Measurements from ENCODE around the gene COL1A2. TPM values are rescaled to one million over a fixed set of nuclear protein-coding genes. Genes with fewer than 3 reads are reported as not detected.

Gene COL1A2
- total and polyA plus RNA-seq, 2 experiments from 2014 or later: 76.6 to 122 TPM

GRCh38 chr7:94409200-94409948 lies 14.7 kb downstream of the COL1A2 start:
- no peaks in the 10 kb centered on the region for H3K36me3 ChIP-seq
- H3K27me3 ChIP-seq: no peaks in the 10 kb centered on the region
- H3K9me3 ChIP-seq (ENCODE audit: low read depth): no peaks in the 10 kb centered on the region
- no peak for DNase-seq (ENCODE audit: low read depth in 1 of 2, low spot score in 1 of 2)
- no peak overlapping the region for H3K4me3 ChIP-seq
- H3K4me1 ChIP-seq (ENCODE audit: low read depth): no peaks in the 10 kb centered on the region
- no peak for TF ChIP-seq CTCF (IDR thresholded peaks at IDR 0.05; ENCODE audit: low read depth, low read length)
- H3K27ac ChIP-seq: no peak overlapping the region

- Histone ChIP-seq H3K9me3 (ENCODE audit: low read depth) (no peaks in the 10 kb centered on the region), H3K36me3 (no peaks in the 10 kb centered on the region), H3K27me3 (no peaks in the 10 kb centered on the region), H3K4me3 (no peak overlapping the region), H3K27ac (no peak overlapping the region), H3K4me1 (ENCODE audit: low read depth) (no peaks in the 10 kb centered on the region)
- TF ChIP-seq CTCF (IDR thresholded peaks at IDR 0.05; ENCODE audit: low read depth, low read length): no peak
- DNase-seq (ENCODE audit: low read depth in 1 of 2, low spot score in 1 of 2): no peak
These were observed 15.9 kb downstream of the COL1A2 start for GRCh38 chr7:94410413-94411187.

- no peaks in the 10 kb centered on the region for H3K27me3 ChIP-seq
- H3K27ac ChIP-seq: no peak overlapping the region
- no peaks in the 10 kb centered on the region for H3K4me1 ChIP-seq (ENCODE audit: low read depth)
- no peaks in the 10 kb centered on the region for H3K9me3 ChIP-seq (ENCODE audit: low read depth)
- no peak overlapping the region for H3K4me3 ChIP-seq
- H3K36me3 ChIP-seq: no peaks in the 10 kb centered on the region
- DNase-seq (ENCODE audit: low read depth in 1 of 2, low spot score in 1 of 2): no peak
- no peak for TF ChIP-seq CTCF (IDR thresholded peaks at IDR 0.05; ENCODE audit: low read depth, low read length)
These were observed 16.4 kb downstream of the COL1A2 start for GRCh38 chr7:94411188-94411466.

GRCh38 chr7:94412762-94413322 lies 18.1 kb downstream of the COL1A2 start:
- Histone ChIP-seq H3K9me3 (ENCODE audit: low read depth) (no peaks in the 10 kb centered on the region), H3K27ac (no peak overlapping the region), H3K36me3 (no peaks in the 10 kb centered on the region), H3K4me3 (no peak overlapping the region), H3K4me1 (ENCODE audit: low read depth) (no peaks in the 10 kb centered on the region), H3K27me3 (no peaks in the 10 kb centered on the region)
- peak in 1 of 2 donors; percentile 73 for DNase-seq (ENCODE audit: low read depth in 1 of 2, low spot score in 1 of 2)
- no peak for TF ChIP-seq CTCF (IDR thresholded peaks at IDR 0.05; ENCODE audit: low read depth, low read length)

- no peaks in the 10 kb centered on the region for H3K9me3 ChIP-seq (ENCODE audit: low read depth)
- no peak overlapping the region for H3K27ac ChIP-seq
- DNase-seq (ENCODE audit: low read depth in 1 of 2, low spot score in 1 of 2): no peak
- no peaks in the 10 kb centered on the region for H3K4me1 ChIP-seq (ENCODE audit: low read depth)
- H3K27me3 ChIP-seq: no peaks in the 10 kb centered on the region
- no peak overlapping the region for H3K4me3 ChIP-seq
- H3K36me3 ChIP-seq: no peaks in the 10 kb centered on the region
- TF ChIP-seq CTCF (IDR thresholded peaks at IDR 0.05; ENCODE audit: low read depth, low read length): no peak
These were observed 19.8 kb downstream of the COL1A2 start for GRCh38 chr7:94414481-94414880.
